Fibroblast of lung (primary cell): Measurements from ENCODE around the gene TMX2. TPM values are rescaled to one million over a fixed set of nuclear protein-coding genes. Genes with fewer than 3 reads are reported as not detected.

ENCODE experiments used
- DNase-seq, 2 donors: peaks; one replicate each; pipeline versions ENCODE4 v3.0.0 to v3.0.0-alpha.2; 2010; ENCODE audit warnings: low read depth in 2 of 2
- H2AFZ ChIP-seq: 2 replicates; pipeline ENCODE4 v1.5.1; 2012; ENCODE audit warnings: low read length, control low read depth, inconsistent platforms
- H3K27ac ChIP-seq: 2 replicates; pipeline ENCODE4 v1.5.1; 2011; ENCODE audit warnings: low read length, control low read depth; ENCODE audit not compliant: insufficient read depth
- H3K27me3 ChIP-seq: 2 replicates; pipeline ENCODE4 v1.5.1; 2011; ENCODE audit warnings: mild to moderate bottlenecking, low read length; ENCODE audit not compliant: control insufficient read depth, insufficient read depth
- H3K36me3 ChIP-seq: 2 replicates; pipeline ENCODE4 v1.5.1; 2011; ENCODE audit warnings: low read length; ENCODE audit not compliant: control insufficient read depth, insufficient read depth
- H3K4me1 ChIP-seq: 2 replicates; pipeline ENCODE4 v1.5.1; 2011; ENCODE audit warnings: low read length; ENCODE audit not compliant: control insufficient read depth, insufficient read depth; ENCODE audit errors: extremely low read depth
- H3K4me2 ChIP-seq: 2 replicates; pipeline ENCODE4 v1.5.1; 2011; ENCODE audit warnings: low read length, control low read depth; ENCODE audit not compliant: insufficient read depth; ENCODE audit errors: extremely low read depth
- H3K4me3 ChIP-seq, 4 experiments: fragments of 200-600 bp in 1 of 4; sonication (generic) in 1 of 4; replicated peaks in 1 of 4; 2 replicates each; pipeline ENCODE4 v1.5.1; 2011 to 2016; ENCODE audit warnings: low read length in 4 of 4, low read depth in 3 of 4, mild to moderate bottlenecking in 3 of 4, control low read depth in 2 of 4, inconsistent platforms in 1 of 4, mixed read lengths in 1 of 4; ENCODE audit not compliant: insufficient read depth in 1 of 4; ENCODE audit errors: control extremely low read depth in 1 of 4
- H3K79me2 ChIP-seq: 2 replicates; pipeline ENCODE4 v1.5.1; 2012; ENCODE audit warnings: mild to moderate bottlenecking, low read length, inconsistent platforms; ENCODE audit not compliant: control insufficient read depth, insufficient read depth
- H3K9ac ChIP-seq: 2 replicates; pipeline ENCODE4 v1.5.1; 2011; ENCODE audit warnings: mild to moderate bottlenecking, low read length, control low read depth; ENCODE audit not compliant: insufficient read depth
- H3K9me3 ChIP-seq: 2 replicates; pipeline ENCODE4 v1.5.1; 2012; ENCODE audit warnings: low read depth, low read length; ENCODE audit not compliant: control insufficient read depth, insufficient read depth
- H4K20me1 ChIP-seq: 2 replicates; pipeline ENCODE4 v1.5.1; 2011; ENCODE audit warnings: low read length; ENCODE audit not compliant: control insufficient read depth, insufficient read depth; ENCODE audit errors: extremely low read depth
- EZH2 ChIP-seq: IDR thresholded peaks from 2 replicates; pipeline ENCODE4 v1.5.1; 2012; ENCODE audit warnings: low read length, control low read depth, mild to moderate bottlenecking; ENCODE audit errors: missing control alignments
- polyA plus RNA-seq, 2 donors: library from polyadenylated mRNA; depleted of rRNA in 1 of 2; stranded (reverse) in 1 of 2; unstranded in 1 of 2; fragments of >200 nt; gene quantifications; 2 replicates each; pipeline ENCODE4 v1.2.1, GENCODE V29; 2011 to 2012; ENCODE audit warnings: missing spikeins in 1 of 2
- total RNA-seq: library from RNA; depleted of rRNA; stranded (reverse); fragments of >200 nt; gene quantifications from 2 replicates; pipeline ENCODE4 v1.2.1, GENCODE V29; 2014
- TF ChIP-seq, protein P1 (sequence below), 2 donors: IDR thresholded peaks in 1 of 2; conservative IDR thresholded peaks in 1 of 2; 1 replicate in 1 of 2; 2 replicates in 1 of 2; pipeline ENCODE4 v1.5.1; 2011 to 2012; ENCODE audit warnings: low read length in 2 of 2, control low read depth in 1 of 2, inconsistent platforms in 1 of 2, low read depth in 1 of 2, mild to moderate bottlenecking in 1 of 2

TMX2 gene
- total and polyA plus RNA-seq, 2 donors (not counting 1 experiment from before 2014, with no cell fraction given), result 62.8 to 71.8 TPM

DNA sequence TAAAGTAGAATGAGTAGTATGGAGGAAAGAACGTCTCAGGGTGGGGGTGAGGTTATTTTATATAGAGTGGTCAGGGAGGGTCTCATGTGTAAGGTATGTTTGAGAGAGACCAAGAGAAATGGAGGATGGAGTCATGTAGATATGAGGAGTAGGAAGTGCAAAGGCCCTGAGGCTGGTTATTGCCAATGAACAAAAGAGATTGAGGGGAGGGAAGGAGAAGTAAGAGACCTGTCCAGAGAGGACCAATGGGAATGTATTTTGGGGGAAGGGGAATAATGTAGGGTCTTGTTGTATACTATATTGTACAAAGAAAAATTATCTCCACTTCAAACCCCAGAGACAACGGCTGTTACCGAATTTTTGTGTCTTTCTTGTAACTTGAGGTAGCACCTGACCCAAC, 59.0 kb downstream of the TMX2 start:
- H2AFZ ChIP-seq, result no peak overlapping the region
- H3K79me2 ChIP-seq, result peaks cover 93% of the 10 kb centered on the region
- no peaks in the 10 kb centered on the region for H4K20me1 ChIP-seq
- H3K4me2 ChIP-seq, result no peak overlapping the region
- H3K4me3 ChIP-seq, result no peak overlapping the region
- TF ChIP-seq, protein P1, sequence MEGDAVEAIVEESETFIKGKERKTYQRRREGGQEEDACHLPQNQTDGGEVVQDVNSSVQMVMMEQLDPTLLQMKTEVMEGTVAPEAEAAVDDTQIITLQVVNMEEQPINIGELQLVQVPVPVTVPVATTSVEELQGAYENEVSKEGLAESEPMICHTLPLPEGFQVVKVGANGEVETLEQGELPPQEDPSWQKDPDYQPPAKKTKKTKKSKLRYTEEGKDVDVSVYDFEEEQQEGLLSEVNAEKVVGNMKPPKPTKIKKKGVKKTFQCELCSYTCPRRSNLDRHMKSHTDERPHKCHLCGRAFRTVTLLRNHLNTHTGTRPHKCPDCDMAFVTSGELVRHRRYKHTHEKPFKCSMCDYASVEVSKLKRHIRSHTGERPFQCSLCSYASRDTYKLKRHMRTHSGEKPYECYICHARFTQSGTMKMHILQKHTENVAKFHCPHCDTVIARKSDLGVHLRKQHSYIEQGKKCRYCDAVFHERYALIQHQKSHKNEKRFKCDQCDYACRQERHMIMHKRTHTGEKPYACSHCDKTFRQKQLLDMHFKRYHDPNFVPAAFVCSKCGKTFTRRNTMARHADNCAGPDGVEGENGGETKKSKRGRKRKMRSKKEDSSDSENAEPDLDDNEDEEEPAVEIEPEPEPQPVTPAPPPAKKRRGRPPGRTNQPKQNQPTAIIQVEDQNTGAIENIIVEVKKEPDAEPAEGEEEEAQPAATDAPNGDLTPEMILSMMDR (conservative IDR thresholded peaks at IDR 0.05 in 1 of 2, IDR thresholded peaks at IDR 0.05 in 1 of 2; ENCODE audit: low read depth in 1 of 2, low read length in 2 of 2), result no peak
- TF ChIP-seq EZH2, result no peak
- no peak for DNase-seq
- no peaks in the 10 kb centered on the region for H3K27me3 ChIP-seq
- peaks cover 8% of the 10 kb centered on the region for H3K4me1 ChIP-seq
- no peaks in the 10 kb centered on the region for H3K36me3 ChIP-seq
- H3K9me3 ChIP-seq, result no peaks in the 10 kb centered on the region
- no peak overlapping the region for H3K9ac ChIP-seq
- no peak overlapping the region for H3K27ac ChIP-seq

DNA sequence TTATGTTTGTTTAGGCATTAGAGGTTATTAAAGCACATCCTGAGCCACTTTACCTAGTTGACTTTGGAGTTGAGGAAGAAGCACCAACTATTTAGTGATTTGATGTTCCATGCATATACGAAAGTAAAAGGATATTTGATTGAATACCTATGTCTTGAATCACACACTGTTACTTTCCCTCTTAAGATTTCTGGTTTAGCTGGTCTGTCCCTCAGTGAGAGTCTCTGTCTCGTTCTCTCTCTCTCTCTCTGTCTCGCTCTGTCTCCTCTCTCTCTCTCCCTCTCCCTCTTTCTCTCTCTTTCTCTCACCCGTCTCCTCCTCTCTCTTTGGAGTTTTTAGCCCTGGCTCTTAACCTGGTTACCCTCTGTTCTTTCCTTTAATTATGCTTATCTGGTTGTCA, 60.2 kb downstream of the TMX2 start:
- Histone ChIP-seq H3K4me2 (no peak overlapping the region), H3K9ac (no peak overlapping the region), H3K4me1 (peaks cover 19% of the 10 kb centered on the region), H4K20me1 (no peaks in the 10 kb centered on the region), H3K27ac (no peak overlapping the region), H3K36me3 (no peaks in the 10 kb centered on the region), H3K9me3 (no peaks in the 10 kb centered on the region), H3K4me3 (no peak overlapping the region), H3K27me3 (no peaks in the 10 kb centered on the region), H2AFZ (no peak overlapping the region), H3K79me2 (peaks cover 93% of the 10 kb centered on the region)
- peak in 1 of 2 donors; percentile 64 for DNase-seq
- TF ChIP-seq EZH2, result no peak
- TF ChIP-seq, protein P1 (conservative IDR thresholded peaks at IDR 0.05 in 1 of 2, IDR thresholded peaks at IDR 0.05 in 1 of 2; ENCODE audit: low read depth in 1 of 2, low read length in 2 of 2), result no peak

DNA sequence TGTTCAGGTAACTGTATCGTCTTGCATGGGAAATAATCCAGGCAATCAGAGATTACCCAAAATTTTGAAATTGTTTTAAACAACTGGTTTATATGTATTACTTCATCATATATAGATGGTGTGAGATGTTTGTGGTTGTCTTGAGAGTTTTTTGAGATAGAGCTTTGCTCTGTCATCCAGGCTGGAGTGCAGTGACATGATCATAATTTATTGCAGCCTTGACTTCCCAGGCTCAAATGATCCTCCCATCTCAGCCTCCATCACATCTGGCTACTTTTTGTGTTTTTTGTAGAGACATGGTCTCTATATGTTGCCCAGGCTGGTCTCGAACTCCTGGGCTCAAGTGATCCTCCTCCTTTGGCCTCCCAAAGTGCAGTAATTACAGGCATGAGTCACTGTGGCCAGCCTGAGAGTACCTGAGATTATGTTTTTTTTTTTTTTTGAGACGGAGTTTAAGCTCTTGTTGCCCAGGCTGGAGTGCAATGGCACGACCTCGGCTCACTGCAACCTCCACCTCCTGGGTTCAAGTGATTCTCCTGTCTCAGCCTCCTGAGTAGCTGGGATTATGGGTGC, 60.7 kb downstream of the TMX2 start:
- no peak for DNase-seq
- Histone ChIP-seq H3K4me2 (no peak overlapping the region), H3K9me3 (no peaks in the 10 kb centered on the region), H2AFZ (no peak overlapping the region), H3K27ac (no peak overlapping the region), H3K36me3 (no peaks in the 10 kb centered on the region), H4K20me1 (no peaks in the 10 kb centered on the region), H3K79me2 (peaks cover 93% of the 10 kb centered on the region), H3K27me3 (no peaks in the 10 kb centered on the region), H3K4me1 (peaks cover 25% of the 10 kb centered on the region), H3K9ac (no peak overlapping the region), H3K4me3 (no peak overlapping the region)
- TF ChIP-seq EZH2, result no peak
- TF ChIP-seq, protein P1 (conservative IDR thresholded peaks at IDR 0.05 in 1 of 2, IDR thresholded peaks at IDR 0.05 in 1 of 2; ENCODE audit: low read depth in 1 of 2, low read length in 2 of 2), result no peak
